Esophagus muscularis mucosa (tissue), 4 donors: ENCODE results near the gene VWA1. TPM values are rescaled to one million over a fixed set of nuclear protein-coding genes. Genes with fewer than 3 reads are reported as not detected.

Source experiments
- DNase-seq: peaks from one replicate; pipeline ENCODE4 v3.0.0-alpha.2; 2017; ENCODE audit errors: extremely low spot score
- H3K27ac ChIP-seq, 4 donors: fragments of 200-600 bp; sonication (generic); replicated peaks in 1 of 4; 1 replicate in 3 of 4; 2 replicates in 1 of 4; pipeline ENCODE4 v1.5.1; 2016 to 2019; ENCODE audit warnings: mild to moderate bottlenecking in 1 of 4
- H3K27me3 ChIP-seq, 4 donors: fragments of 200-600 bp; sonication (generic); one replicate each; pipeline versions ENCODE4 v1.5.1 to v1.6.0; 2016 to 2019
- H3K36me3 ChIP-seq, 4 donors: fragments of 200-600 bp; sonication (generic); one replicate each; pipeline ENCODE4 v1.5.1; 2016 to 2019
- H3K4me1 ChIP-seq, 4 donors: fragments of 200-600 bp; sonication (generic); one replicate each; pipeline ENCODE4 v1.5.1; 2016 to 2019
- H3K4me3 ChIP-seq, 4 donors: fragments of 200-600 bp; sonication (generic); 1 replicate in 2 of 4; 2 replicates in 2 of 4; pipeline ENCODE4 v1.5.1; 2016 to 2019; ENCODE audit warnings: mild to moderate bottlenecking in 4 of 4, moderate library complexity in 1 of 4
- H3K9me3 ChIP-seq, 4 donors: fragments of 200-600 bp; sonication (generic); 1 replicate in 3 of 4; 2 replicates in 1 of 4; pipeline ENCODE4 v1.5.1; 2016 to 2019
- EP300 ChIP-seq: sonication (generic); formaldehyde crosslinking; IDR thresholded peaks from one replicate; pipeline ENCODE4 v1.6.1; 2017; ENCODE audit warnings: antibody characterized with exemption
- POLR2A ChIP-seq: fragments of 450-650 bp; IDR thresholded peaks from one replicate; pipeline ENCODE4 v1.6.1; 2017; ENCODE audit warnings: antibody characterized with exemption, moderate library complexity, mild to moderate bottlenecking, low read depth
- POLR2AphosphoS5 ChIP-seq, 2 donors: sonication (generic); formaldehyde crosslinking; IDR thresholded peaks; one replicate each; pipeline ENCODE4 v1.6.1; 2017; ENCODE audit warnings: antibody characterized with exemption in 2 of 2
- WGBS: methylation state at CpG from one replicate; pipeline ENCODE4 v1.1.5; 2018; 5-methylcytosine and 5-hydroxymethylcytosine counted together
- intact Hi-C: fragments of 100-400 bp; cut with DNase I; formaldehyde crosslinking; loops from one replicate; pipeline ENCODE4 v1.15.1; 2023
- total RNA-seq, 4 donors: library from RNA; depleted of rRNA; stranded (reverse); fragments of >200 nt; gene quantifications; one replicate each; pipeline versions ENCODE4 v1.1.0 to v1.2.1, GENCODE V29; 2016
- TF ChIP-seq, protein P1 (sequence below), 3 experiments: fragments of 200-600 bp in 2 of 3; fragments of 450-650 bp in 1 of 3; sonication (generic) in 2 of 3; IDR thresholded peaks; one replicate each; pipeline ENCODE4 v1.5.1; 2017 to 2019; ENCODE audit warnings: antibody characterized with exemption in 3 of 3, mild to moderate bottlenecking in 2 of 3, moderate library complexity in 1 of 3

Gene VWA1
- total RNA-seq, 4 donors from 2014 or later = 99.7 to 168 (median 116) TPM

DNA sequence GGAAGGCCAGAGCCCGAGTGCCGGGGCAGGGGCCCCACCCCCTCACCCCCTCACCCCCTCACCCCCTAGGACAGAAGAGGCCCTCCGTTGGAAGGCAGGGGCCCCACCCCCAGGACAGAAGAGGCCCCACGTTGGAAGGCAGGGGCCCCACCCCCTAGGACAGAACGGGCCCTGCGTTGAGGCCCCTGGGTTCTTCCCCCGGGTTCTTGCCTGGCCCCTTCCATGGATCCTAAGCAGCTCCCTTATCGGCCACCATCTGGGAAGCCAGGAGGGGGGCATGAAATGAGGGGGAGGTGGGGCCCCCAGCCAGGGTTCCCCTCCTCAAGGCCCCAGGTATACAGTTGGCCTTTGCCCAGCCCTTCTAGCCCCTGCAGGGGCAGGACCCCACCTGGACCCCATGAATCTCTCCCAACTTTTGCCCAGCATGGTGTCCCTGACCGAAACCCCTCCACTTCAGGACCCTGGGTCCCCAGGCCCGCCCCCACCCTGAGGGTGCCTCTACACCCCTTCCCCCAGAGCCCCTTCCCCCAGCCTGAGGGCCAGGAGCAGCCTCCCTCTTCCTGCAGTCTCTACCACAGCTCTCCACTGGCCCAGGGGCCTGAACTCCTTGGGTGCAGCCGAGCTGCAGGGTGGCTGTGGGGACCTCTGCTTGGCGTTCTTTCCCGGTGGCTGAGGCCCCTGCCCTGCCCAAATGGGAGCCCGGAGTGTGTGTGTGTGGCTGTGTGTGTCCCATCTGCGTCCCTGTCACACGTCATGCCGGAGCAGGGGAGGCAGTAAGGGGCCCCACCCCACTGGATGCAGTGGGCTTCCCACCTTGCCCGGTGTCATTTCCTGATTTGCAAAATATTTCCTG is 4.3 kb upstream of the VWA1 start:
- Histone ChIP-seq H3K27ac (peak overlapping the region; percentile 96 to 98 (median 97)), H3K36me3 (no peaks in the 10 kb centered on the region), H3K4me3 (peak overlapping the region; percentile 32 to 67 (median 39)), H3K9me3 (no peaks in the 10 kb centered on the region), H3K4me1 (peaks cover 79 to 99% (median 93%) of the 10 kb centered on the region in 4 donors), H3K27me3 (no peaks in the 10 kb centered on the region)
- TF ChIP-seq POLR2AphosphoS5 (IDR thresholded peaks at IDR 0.05) (no peak), POLR2A (no peak), EP300 (no peak)
- TF ChIP-seq, protein P1, sequence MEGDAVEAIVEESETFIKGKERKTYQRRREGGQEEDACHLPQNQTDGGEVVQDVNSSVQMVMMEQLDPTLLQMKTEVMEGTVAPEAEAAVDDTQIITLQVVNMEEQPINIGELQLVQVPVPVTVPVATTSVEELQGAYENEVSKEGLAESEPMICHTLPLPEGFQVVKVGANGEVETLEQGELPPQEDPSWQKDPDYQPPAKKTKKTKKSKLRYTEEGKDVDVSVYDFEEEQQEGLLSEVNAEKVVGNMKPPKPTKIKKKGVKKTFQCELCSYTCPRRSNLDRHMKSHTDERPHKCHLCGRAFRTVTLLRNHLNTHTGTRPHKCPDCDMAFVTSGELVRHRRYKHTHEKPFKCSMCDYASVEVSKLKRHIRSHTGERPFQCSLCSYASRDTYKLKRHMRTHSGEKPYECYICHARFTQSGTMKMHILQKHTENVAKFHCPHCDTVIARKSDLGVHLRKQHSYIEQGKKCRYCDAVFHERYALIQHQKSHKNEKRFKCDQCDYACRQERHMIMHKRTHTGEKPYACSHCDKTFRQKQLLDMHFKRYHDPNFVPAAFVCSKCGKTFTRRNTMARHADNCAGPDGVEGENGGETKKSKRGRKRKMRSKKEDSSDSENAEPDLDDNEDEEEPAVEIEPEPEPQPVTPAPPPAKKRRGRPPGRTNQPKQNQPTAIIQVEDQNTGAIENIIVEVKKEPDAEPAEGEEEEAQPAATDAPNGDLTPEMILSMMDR (IDR thresholded peaks at IDR 0.05) = no peak
- no peak for DNase-seq
- 34% methylated on average over 9 of the region's 18 CpGs for WGBS
- intact Hi-C loops = no loop called here

DNA sequence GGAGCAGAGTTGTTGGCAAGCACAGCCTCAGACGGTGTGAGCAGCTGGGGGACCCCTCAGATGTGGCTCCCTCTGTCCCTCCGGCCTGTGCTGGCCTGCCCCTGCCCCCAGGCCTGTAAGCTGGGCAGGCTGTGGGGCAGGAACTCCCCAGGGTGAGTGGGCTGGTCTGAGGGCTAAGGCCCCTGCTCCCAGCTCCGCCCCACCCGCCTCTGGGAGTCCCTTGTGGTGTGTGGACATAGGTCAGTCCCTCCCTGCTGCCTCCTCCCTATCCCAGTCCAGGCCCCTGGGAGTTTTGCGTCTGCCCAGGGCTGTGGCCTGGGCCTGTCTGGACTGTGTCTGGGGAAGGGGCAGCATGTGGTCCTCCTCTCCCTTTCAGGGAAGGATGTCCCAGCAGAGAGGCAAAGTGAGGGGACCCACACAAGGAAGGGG is 3.6 kb upstream of the VWA1 start:
- Histone ChIP-seq H3K27me3 (no peaks in the 10 kb centered on the region), H3K9me3 (no peaks in the 10 kb centered on the region), H3K4me1 (peaks cover 84 to 99% (median 94%) of the 10 kb centered on the region in 4 donors), H3K36me3 (no peaks in the 10 kb centered on the region), H3K4me3 (peak overlapping the region in 3 of 4 donors; percentile 18 to 70 (median 67)), H3K27ac (peak overlapping the region; percentile 96 to 98 (median 97))
- TF ChIP-seq POLR2AphosphoS5 (IDR thresholded peaks at IDR 0.05) = peak; percentile 10 to 25
- TF ChIP-seq, protein P1 (IDR thresholded peaks at IDR 0.05) = no peak
- no peak for TF ChIP-seq EP300
- TF ChIP-seq POLR2A = no peak
- DNase-seq = no peak
- 40% methylated on average over 1 of the region's 5 CpGs for WGBS
- intact Hi-C loops = no loop called here

DNA sequence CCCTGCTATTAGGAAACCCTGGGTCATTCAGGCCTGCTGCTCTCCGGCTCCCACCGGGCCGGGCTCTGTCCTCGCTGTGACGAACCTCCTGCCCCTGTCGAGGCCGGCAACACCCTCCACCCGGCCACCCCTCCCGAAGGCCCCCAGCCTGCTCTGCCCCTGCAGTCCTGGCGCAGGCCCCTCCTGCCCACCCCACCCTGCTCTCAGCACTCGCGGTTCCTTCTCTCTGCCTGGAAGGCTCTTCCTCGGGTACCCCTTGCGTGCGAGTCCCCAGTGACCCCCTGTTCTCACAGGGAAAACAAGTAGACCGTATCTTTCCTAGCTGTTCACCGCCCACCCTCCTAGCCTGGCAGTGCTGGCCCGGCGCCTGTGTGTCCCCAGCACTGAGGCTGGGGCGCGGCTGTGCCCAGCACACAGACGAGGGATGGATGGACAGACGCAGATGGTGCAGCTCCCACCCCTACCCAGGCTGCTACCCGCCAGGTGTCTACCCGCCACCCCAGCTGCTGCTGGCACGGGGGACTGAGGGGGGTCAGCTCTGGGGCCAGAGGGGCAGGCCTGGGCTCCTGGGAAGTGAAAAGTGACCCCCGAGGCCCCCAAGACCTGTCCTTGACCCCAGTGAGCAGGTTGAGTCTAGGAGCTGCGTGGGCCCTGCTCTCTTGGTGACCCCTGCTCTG is 3.1 kb upstream of the VWA1 start:
- intact Hi-C loops = no loop called here
- H3K4me3 ChIP-seq = peak overlapping the region; percentile 67 to 81 (median 74)

DNA sequence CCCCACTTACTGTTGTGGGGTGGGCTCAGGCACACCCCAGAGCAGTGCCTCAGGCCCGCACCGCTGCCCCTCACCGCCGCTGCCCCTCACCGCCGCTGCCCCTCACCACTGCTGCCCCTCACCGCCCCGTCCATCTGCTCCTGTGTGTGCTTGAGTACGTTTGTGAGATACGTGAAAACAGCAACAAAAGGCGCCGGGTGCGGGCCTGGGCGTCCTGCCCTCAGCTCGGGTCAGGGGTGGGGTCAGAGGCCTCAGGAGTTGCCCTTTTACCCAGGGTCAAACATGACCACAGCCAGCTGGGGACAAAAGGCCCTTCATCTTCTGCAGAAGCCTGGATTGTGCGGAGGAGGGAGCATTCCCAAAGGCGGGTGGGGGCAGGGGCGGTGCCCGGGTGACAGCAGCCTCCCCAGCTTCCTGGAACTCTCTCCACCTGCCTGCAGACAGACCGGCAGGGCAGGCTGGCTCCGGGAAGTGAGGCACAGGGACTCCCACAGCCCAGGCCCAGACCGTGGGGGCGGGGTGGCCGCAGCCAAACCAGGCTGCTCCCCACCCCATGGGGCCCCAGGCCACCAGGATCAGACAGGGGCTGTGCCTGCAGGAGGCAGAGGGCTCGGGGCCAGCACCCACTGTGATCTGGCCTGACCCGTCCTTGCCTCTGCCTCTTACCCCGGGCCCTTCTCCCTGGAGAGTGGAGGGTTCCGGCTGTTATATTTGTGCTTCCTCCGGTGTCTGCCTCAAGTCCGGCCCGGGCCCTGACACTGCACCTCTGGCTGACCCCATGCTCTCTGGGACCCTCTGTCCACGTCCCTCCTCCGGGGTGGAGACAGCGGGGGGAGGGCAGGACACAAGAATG is 2.3 kb upstream of the VWA1 start:
- peak; percentile 94 for DNase-seq
- intact Hi-C loops = no loop called here
- Histone ChIP-seq H3K36me3 (peaks cover 0 to 6% (median 2%) of the 10 kb centered on the region in 4 donors), H3K27ac (peak overlapping the region; percentile 96 to 98 (median 97)), H3K4me3 (peak overlapping the region; percentile 67 to 81 (median 74)), H3K9me3 (no peaks in the 10 kb centered on the region), H3K4me1 (peaks cover 86 to 100% (median 98%) of the 10 kb centered on the region in 4 donors), H3K27me3 (no peaks in the 10 kb centered on the region)
- TF ChIP-seq EP300 = peak; percentile 93
- TF ChIP-seq, protein P1 (IDR thresholded peaks at IDR 0.05) = no peak
- peak; percentile 64 to 85 for TF ChIP-seq POLR2AphosphoS5 (IDR thresholded peaks at IDR 0.05)
- WGBS = 13% methylated on average over 12 of the region's 34 CpGs

More for the DNA sequence above, 3.1 kb upstream of the VWA1 start:
- TF ChIP-seq POLR2A (no peak), POLR2AphosphoS5 (IDR thresholded peaks at IDR 0.05) (no peak), EP300 (no peak)
- TF ChIP-seq, protein P1 (IDR thresholded peaks at IDR 0.05) = no peak
- H3K9me3 ChIP-seq = no peaks in the 10 kb centered on the region
- H3K4me1 ChIP-seq = peaks cover 87 to 99% (median 94%) of the 10 kb centered on the region in 4 donors
- WGBS = 71% methylated on average over 12 of the region's 28 CpGs
- peaks cover 0 to 3% (median 0%) of the 10 kb centered on the region in 4 donors for H3K36me3 ChIP-seq
- no peak for DNase-seq
- peak overlapping the region; percentile 96 to 98 (median 97) for H3K27ac ChIP-seq
- no peaks in the 10 kb centered on the region for H3K27me3 ChIP-seq
